ES-I3 (cell line): ENCODE results near the gene RAC2.
"Not testable (repeated sequence)": the region's sequence is repeated elsewhere in the genome, so short reads cannot be mapped to it uniquely, and the experiment has no call there.

Experiments used
- H3K36me3 ChIP-seq: 2 replicates; pipeline ENCODE4 v1.6.1; 2013; ENCODE audit warnings: mild to moderate bottlenecking, low read length, control low read depth, moderate library complexity; ENCODE audit not compliant: insufficient read depth
- H3K4me1 ChIP-seq: 2 replicates; pipeline ENCODE4 v1.6.1; 2013; ENCODE audit warnings: mild to moderate bottlenecking, control low read depth, low read length; ENCODE audit not compliant: insufficient read depth
- H3K9ac ChIP-seq: 2 replicates; pipeline ENCODE4 v1.6.1; 2013; ENCODE audit warnings: low read depth, mild to moderate bottlenecking, low read length, moderate library complexity
- H3K9me3 ChIP-seq: 2 replicates; pipeline ENCODE4 v1.6.1; 2013; ENCODE audit warnings: mild to moderate bottlenecking, low read length, moderate library complexity; ENCODE audit not compliant: control insufficient read depth, insufficient read depth

Gene RAC2

GRCh38 chr22:37256075-37256726 lies 12.1 kb upstream of the RAC2 start:
- Histone ChIP-seq H3K9me3 (no peaks in the 10 kb centered on the region), H3K4me1 (peaks cover 15% of the 10 kb centered on the region; the same call in 1 of the 2 replicates), H3K9ac (no peak overlapping the region), H3K36me3 (no peaks in the 10 kb centered on the region)

- no peak overlapping the region for H3K9ac ChIP-seq
- H3K4me1 ChIP-seq = peaks cover 15% of the 10 kb centered on the region; the same call in 1 of the 2 replicates
- H3K9me3 ChIP-seq = no peaks in the 10 kb centered on the region
- H3K36me3 ChIP-seq = no peaks in the 10 kb centered on the region
Observed at GRCh38 chr22:37255558-37256006, 11.5 kb upstream of the RAC2 start.

DNA sequence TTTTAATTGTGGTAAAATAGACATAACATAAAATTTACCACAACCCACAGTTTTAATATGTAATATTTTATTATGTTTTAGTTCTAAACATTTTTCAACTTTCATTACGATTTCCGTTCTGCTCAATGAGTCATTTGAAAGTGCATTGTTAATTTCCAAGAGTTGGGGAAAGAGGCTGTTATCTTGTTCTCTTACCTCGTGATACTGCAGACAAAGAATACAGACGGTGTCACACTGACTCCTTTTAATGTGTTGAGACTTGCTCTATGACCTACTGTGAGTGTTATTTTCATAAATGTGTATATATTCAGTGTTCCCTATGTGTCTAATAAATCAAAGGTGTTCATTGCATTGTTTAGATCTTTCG lies 10.8 kb upstream of the RAC2 start:
- H3K36me3 ChIP-seq = no peaks in the 10 kb centered on the region
- H3K4me1 ChIP-seq = peaks cover 15% of the 10 kb centered on the region; the same call in 1 of the 2 replicates
- H3K9me3 ChIP-seq = no peaks in the 10 kb centered on the region
- H3K9ac ChIP-seq = no peak overlapping the region

GRCh38 chr22:37254209-37254866 lies 10.3 kb upstream of the RAC2 start:
- H3K36me3 ChIP-seq = no peaks in the 10 kb centered on the region
- H3K9ac ChIP-seq = no peak overlapping the region
- peaks cover 15% of the 10 kb centered on the region; the same call in 1 of the 2 replicates for H3K4me1 ChIP-seq
- H3K9me3 ChIP-seq = no peaks in the 10 kb centered on the region

DNA sequence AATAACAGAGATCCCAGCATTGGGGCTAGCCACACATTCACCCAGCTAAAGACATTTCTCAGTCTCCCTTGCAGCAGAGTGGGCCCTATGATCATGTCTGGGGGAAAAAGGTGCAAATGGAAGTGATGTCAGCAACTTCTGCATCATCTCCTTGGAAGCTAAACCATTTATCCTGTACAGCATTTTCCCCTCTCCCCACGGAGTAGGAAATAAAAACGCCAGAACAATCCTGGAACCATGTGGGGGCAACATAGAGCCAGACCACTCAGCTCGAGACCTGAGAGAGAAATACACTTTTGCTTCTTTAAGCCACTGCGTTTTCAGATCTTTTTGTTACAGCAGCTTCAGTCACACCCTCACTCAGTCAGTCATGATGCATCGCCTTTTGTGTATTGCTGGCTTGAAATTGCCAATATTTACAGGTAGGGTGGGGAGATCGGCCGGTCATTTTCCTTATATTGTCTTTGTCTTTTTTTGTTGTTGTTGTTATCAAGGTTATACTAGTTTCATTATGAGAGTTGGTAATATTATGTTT lies 9.1 kb upstream of the RAC2 start:
- H3K9ac ChIP-seq = no peak overlapping the region

DNA sequence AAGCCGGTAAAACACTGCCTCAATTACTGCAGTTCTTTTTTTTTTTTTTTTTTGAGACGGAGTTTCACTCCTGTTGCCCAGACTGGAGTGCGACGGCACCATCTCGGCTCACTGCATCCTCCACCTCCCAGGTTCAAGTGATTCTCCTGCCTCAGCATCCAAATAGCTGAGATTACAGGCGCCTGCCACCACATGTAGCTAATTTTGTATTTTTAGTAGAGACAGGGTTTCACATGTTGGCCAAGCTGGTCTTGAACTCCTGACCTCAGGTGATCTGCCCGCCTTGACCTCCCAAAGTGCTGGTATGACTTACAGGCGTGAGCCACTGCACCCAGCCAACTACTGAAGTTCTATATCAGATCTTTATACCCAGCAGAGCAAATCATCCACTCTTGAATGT lies 7.8 kb upstream of the RAC2 start:
- H3K36me3 ChIP-seq, H3K9ac ChIP-seq, H3K4me1 ChIP-seq, H3K9me3 ChIP-seq: not testable (repeated sequence)

More for the DNA sequence above, 9.1 kb upstream of the RAC2 start:
- H3K4me1 ChIP-seq = peaks cover 8% of the 10 kb centered on the region; the same call in 1 of the 2 replicates
- no peaks in the 10 kb centered on the region for H3K9me3 ChIP-seq
- no peaks in the 10 kb centered on the region for H3K36me3 ChIP-seq

DNA sequence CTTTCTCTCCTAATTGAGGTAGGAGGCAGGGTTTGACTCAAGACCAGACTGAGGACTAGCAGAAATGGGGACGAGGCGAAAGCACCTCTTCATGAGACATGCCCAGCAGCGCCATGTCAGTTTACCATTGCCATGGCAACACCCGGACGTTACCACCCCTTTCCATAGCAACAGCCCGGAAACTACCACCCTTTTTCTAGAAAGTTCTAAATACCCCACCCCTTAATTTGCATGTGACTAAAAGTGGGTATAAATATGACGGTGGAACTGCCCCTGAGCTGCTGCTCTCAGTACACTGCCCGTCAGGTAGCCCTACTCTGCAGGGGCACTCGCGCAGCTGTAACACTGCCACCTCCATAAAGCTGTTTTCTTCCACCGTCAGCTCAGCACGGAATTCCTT lies 5.9 kb upstream of the RAC2 start:
- no peaks in the 10 kb centered on the region for H3K9me3 ChIP-seq
- H3K4me1 ChIP-seq = peaks cover 9% of the 10 kb centered on the region; the same call in 1 of the 2 replicates
- H3K36me3 ChIP-seq = no peaks in the 10 kb centered on the region
- no peak overlapping the region for H3K9ac ChIP-seq

- no peak overlapping the region for H3K9ac ChIP-seq
- no peaks in the 10 kb centered on the region for H3K9me3 ChIP-seq
- H3K4me1 ChIP-seq = peaks cover 12% of the 10 kb centered on the region; the same call in 1 of the 2 replicates
- H3K36me3 ChIP-seq = no peaks in the 10 kb centered on the region
Observed at GRCh38 chr22:37248251-37248650, 4.2 kb upstream of the RAC2 start.

- Histone ChIP-seq H3K9ac (no peak overlapping the region), H3K9me3 (no peaks in the 10 kb centered on the region), H3K4me1 (peaks cover 24% of the 10 kb centered on the region; the same call in 1 of the 2 replicates), H3K36me3 (no peaks in the 10 kb centered on the region)
Observed at GRCh38 chr22:37245740-37246139, 1.7 kb upstream of the RAC2 start.

GRCh38 chr22:37244922-37245722 lies 1.1 kb upstream of the RAC2 start:
- H3K9ac ChIP-seq = no peak overlapping the region
- no peaks in the 10 kb centered on the region for H3K36me3 ChIP-seq
- H3K9me3 ChIP-seq = no peaks in the 10 kb centered on the region
- H3K4me1 ChIP-seq = peaks cover 24% of the 10 kb centered on the region; the same call in 1 of the 2 replicates

DNA sequence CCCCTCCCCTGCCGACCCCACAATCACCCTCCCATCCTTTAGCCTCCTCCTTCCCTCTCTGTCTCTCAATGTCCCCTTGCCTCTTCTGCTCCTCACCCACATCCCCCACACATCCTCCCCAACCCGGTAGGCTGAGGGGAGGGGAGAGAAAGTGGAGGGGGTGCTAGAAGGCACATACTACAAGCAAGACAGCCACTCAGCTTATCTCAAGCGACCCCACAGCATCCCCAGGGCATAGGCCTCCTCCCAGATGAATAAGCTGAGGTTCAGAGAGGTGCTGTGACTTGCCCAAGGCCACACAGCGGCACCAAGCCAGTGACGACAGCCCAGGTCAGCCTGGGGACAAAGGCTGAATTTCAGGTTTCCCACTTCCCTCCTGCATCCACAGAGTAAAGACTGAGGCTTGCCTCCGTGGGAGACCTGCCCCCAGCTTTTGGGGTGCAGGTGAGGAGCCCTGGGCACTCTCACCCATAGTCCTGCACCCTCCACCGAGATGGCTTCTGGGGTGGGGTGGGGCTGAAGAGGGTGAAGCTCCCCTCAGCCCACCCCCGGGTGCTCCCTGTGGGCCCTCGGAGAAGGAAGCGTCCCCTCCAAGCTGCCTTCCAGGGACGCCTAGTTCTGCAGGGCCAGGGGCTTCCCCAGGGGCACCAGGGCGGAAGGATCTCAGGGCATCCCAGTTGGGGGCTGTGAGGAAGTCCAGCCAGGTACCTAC lies 511 bp downstream of the RAC2 start:
- H3K4me1 ChIP-seq = peaks cover 24% of the 10 kb centered on the region; the same call in 1 of the 2 replicates
- no peaks in the 10 kb centered on the region for H3K36me3 ChIP-seq
- peak overlapping the region; percentile 63; the same call in 1 of the 2 replicates for H3K9ac ChIP-seq
- no peaks in the 10 kb centered on the region for H3K9me3 ChIP-seq

DNA sequence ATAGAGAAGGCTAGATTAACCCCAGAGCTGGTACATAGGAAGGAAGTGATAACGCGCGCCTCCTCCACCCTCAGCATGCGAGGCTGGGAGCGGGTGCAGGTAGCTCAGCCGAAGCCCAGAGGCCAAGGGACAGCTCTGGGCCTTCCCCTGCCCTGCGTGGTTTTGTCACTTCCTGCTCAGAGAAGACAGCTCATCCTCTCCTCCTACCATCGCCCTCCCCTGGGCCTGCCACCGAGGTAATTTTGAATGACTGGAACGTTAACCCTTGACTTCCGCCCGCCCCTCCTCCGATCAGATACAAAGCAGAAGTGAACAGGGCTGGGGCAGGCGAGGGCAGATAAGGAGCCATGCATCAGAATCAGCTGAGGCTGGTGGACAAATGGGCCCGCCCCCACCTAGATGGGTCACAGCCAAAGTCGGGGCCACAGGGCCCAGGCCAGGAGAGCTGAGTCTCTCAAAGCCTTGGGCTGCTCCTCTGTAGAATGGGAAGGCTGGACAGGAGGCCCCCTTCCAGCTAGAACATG lies 1.6 kb downstream of the RAC2 start:
- Histone ChIP-seq H3K9ac (no peak overlapping the region), H3K9me3 (no peaks in the 10 kb centered on the region), H3K36me3 (no peaks in the 10 kb centered on the region), H3K4me1 (peaks cover 24% of the 10 kb centered on the region; the same call in 1 of the 2 replicates)

DNA sequence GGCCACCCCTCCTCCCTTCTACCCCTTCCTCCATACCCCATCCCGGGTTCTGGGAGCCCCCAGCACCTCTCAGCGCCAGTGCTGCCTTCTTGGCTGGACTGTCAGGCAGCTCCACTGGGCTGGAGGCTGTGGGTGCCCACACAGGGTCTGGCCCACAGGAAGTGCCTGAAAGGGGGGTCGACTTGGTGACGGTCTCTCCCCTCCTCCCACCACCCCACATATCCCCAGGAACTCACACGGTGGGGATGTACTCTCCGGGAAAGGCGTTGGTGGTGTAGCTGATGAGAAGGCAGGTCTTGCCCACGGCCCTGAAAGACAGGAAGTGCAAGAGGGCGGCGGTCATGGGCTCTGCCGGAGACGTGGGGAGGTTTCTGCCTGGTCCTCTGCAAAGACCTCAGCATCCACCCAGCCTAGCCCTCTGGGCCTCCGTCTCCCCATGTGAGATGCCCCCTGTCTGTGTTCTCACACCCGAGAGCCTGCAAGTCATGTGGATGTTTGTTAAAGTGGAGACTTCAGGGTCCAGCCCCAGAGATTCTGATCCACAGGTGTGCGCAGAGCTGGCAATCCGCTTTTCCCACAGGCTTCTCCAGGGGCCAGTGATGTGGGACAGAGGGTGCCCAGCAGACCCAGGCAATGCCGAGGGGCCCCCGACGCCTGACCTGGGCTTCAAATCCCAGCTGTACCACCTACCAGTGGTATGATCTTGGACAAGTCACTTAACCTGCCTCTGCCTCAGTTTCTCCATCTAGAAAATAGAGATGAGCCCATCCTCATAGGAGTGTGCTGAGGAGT lies 2.5 kb downstream of the RAC2 start:
- Histone ChIP-seq H3K9me3 (no peaks in the 10 kb centered on the region), H3K4me1 (peaks cover 24% of the 10 kb centered on the region; the same call in 1 of the 2 replicates), H3K9ac (no peak overlapping the region), H3K36me3 (no peaks in the 10 kb centered on the region)
